Omental fat pad (tissue), 4 donors: ENCODE measurements around the gene SLC12A4. TPM values are rescaled to one million over a fixed set of nuclear protein-coding genes. Genes with fewer than 3 reads are reported as not detected.
"Not testable (repeated sequence)": the region's sequence is repeated elsewhere in the genome, so short reads cannot be mapped to it uniquely, and the experiment has no call there.

Source experiments
- ATAC-seq: fragments of 150-250 bp; one replicate; pipeline ENCODE4 v1.9.1; 2016; ENCODE audit warnings: mild to moderate bottlenecking, moderate library complexity; ENCODE audit not compliant: low FRiP score
- DNase-seq: peaks from one replicate; pipeline ENCODE4 v3.0.0-alpha.2; 2019; ENCODE audit warnings: low spot score
- total RNA-seq, 4 donors: library from RNA; depleted of rRNA; stranded (reverse); fragments of >200 nt; gene quantifications; one replicate each; pipeline ENCODE4 v1.1.0, GENCODE V29; 2016
- TF ChIP-seq, protein P1 (sequence below), 3 donors: fragments of 450-650 bp; IDR thresholded peaks; one replicate each; pipeline ENCODE4 v1.5.1; 2016 to 2017; ENCODE audit warnings: antibody characterized with exemption in 3 of 3, mild to moderate bottlenecking in 3 of 3, moderate library complexity in 2 of 3

Gene SLC12A4
- total RNA-seq, 4 donors from 2014 or later = 39.4 to 92.2 (median 70.8) TPM

- TF ChIP-seq, protein P1, sequence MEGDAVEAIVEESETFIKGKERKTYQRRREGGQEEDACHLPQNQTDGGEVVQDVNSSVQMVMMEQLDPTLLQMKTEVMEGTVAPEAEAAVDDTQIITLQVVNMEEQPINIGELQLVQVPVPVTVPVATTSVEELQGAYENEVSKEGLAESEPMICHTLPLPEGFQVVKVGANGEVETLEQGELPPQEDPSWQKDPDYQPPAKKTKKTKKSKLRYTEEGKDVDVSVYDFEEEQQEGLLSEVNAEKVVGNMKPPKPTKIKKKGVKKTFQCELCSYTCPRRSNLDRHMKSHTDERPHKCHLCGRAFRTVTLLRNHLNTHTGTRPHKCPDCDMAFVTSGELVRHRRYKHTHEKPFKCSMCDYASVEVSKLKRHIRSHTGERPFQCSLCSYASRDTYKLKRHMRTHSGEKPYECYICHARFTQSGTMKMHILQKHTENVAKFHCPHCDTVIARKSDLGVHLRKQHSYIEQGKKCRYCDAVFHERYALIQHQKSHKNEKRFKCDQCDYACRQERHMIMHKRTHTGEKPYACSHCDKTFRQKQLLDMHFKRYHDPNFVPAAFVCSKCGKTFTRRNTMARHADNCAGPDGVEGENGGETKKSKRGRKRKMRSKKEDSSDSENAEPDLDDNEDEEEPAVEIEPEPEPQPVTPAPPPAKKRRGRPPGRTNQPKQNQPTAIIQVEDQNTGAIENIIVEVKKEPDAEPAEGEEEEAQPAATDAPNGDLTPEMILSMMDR (IDR thresholded peaks at IDR 0.05) = no peak
- DNase-seq = no peak
- no peak for ATAC-seq
Measured at GRCh38 chr16:67940446-67941089, 27.9 kb downstream of the SLC12A4 start.

DNA sequence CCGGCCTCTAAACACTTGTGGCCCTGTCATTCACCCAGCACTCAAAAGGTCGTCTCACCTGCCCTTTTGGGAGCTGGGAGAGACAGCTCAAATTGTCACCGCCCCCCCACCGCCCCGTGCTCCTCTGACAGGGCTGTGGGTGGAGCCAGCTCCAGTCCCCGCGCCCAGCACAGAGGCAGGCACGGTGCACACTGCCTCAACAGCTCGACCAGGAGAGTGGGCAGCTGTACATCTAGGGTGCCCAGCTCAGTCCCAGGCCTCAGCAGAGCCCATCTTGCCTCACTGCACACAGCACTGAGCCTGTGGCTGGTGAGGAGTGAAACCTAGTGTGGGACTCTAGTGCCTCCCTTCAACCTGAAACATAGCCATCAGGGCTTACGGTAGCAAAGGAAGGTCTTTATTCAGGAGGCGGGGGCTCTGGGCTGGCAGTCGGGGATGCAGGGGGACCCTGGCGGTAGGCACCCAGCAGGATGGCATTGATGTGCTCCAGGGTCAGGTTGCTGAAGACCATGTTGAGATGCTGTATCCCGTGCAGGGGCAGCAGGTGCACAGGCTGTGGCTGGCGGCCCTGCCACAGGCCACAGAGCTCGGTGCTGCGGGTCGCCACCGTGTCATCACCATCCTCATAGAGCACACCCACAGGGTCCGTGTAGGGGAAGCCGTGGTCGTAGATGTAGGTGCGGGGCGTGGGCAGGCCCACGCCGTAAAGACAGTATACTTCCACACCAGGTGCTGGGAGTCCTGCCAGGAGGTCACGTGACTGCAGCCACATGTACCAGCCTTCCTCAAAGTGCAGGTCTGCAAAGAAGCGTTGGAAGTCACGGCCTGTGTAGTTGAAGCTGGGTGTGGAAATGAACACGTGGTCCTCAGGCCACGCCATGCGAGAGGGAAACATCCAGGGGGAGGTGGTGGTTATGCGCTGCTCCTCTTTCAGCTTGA lies 28.7 kb downstream of the SLC12A4 start:
- DNase-seq (no peak), ATAC-seq (no peak)
- TF ChIP-seq, protein P1 (IDR thresholded peaks at IDR 0.05) = no peak

GRCh38 chr16:67937713-67938112 lies 30.7 kb downstream of the SLC12A4 start:
- not testable (repeated sequence) for DNase-seq, ATAC-seq

DNA sequence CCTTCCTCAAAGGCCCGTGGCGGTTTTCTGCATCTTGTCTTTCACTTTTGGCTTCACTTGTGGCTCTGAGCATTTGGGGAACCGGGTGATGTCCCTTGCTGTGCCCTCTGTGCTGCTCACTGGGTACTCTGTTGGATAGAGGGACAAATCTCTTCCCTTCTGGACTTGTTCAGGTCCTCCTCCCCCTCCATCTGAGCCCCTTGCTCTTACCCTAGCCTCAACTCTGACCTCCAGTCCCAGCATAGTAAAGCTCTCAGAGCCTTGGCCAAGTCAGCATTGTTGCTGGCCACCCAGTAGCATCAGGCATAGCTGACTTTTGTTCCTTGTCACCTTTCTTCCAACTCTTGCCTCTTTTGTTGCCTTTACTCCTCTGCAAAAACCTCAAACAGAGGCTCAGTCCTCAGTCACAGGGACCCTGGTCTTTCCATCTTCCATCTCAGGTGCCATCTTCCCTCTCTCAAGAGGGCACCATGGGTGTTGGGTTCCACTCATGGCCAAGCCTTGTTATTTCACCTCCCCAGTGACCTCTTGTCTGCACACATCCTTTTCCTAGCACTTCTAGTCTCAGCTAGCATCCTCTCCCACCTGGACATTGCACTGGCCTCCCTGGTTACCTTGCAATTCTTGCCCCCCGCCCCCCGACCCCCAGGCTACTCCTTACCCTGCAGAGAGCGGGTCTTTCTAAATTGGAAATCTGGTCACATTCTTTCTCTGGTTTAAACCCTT lies 31.4 kb downstream of the SLC12A4 start:
- TF ChIP-seq, protein P1 (IDR thresholded peaks at IDR 0.05) = no peak

GRCh38 chr16:67936124-67936879 lies 32.1 kb downstream of the SLC12A4 start, which contains the start of gene PSMB10:
Gene PSMB10 (minus strand): TSS chr16:67936850. CDS start chr16:67936749, 101 bp downstream.
- DNase-seq (no peak), ATAC-seq (peak; percentile 31)
- TF ChIP-seq, protein P1 (IDR thresholded peaks at IDR 0.05) = no peak

More for the DNA sequence above, 31.4 kb downstream of the SLC12A4 start:
- ATAC-seq = no peak
- DNase-seq = no peak

GRCh38 chr16:67935402-67936123 lies 32.9 kb downstream of the SLC12A4 start:
- TF ChIP-seq, protein P1 (IDR thresholded peaks at IDR 0.05) = no peak
- DNase-seq = peak; percentile 76
- ATAC-seq = peak; percentile 97
